Duodenal mucosa (tissue), 2 donors: Measurements from ENCODE around the gene TEX22.

Experiments
- H3K27ac ChIP-seq: one replicate; pipeline ENCODE4 v1.7.0; 2013; ENCODE audit warnings: low read depth, low read length
- H3K27me3 ChIP-seq, 2 donors: one replicate each; pipeline ENCODE4 v1.7.0; 2013; ENCODE audit warnings: low read length in 2 of 2, control low read depth in 1 of 2; ENCODE audit not compliant: insufficient read depth in 2 of 2, control insufficient read depth in 1 of 2
- H3K36me3 ChIP-seq, 2 donors: one replicate each; pipeline ENCODE4 v1.7.0; 2013; ENCODE audit warnings: low read length in 2 of 2, control low read depth in 1 of 2; ENCODE audit not compliant: insufficient read depth in 2 of 2, control insufficient read depth in 1 of 2
- H3K4me1 ChIP-seq, 2 donors: one replicate each; pipeline ENCODE4 v1.7.0; 2013; ENCODE audit warnings: low read length in 2 of 2, control low read depth in 1 of 2; ENCODE audit not compliant: insufficient read depth in 2 of 2, control insufficient read depth in 1 of 2
- H3K4me3 ChIP-seq, 2 donors: one replicate each; pipeline ENCODE4 v1.7.0; 2013; ENCODE audit warnings: low read length in 2 of 2, low read depth in 1 of 2
- H3K9ac ChIP-seq, 2 donors: one replicate each; pipeline ENCODE4 v1.7.0; 2013; ENCODE audit warnings: low read length in 2 of 2, low read depth in 1 of 2
- H3K9me3 ChIP-seq, 2 donors: one replicate each; pipeline ENCODE4 v1.7.0; 2013; ENCODE audit warnings: low read length in 2 of 2, control low read depth in 1 of 2; ENCODE audit not compliant: control insufficient read depth in 1 of 2

Gene TEX22

DNA sequence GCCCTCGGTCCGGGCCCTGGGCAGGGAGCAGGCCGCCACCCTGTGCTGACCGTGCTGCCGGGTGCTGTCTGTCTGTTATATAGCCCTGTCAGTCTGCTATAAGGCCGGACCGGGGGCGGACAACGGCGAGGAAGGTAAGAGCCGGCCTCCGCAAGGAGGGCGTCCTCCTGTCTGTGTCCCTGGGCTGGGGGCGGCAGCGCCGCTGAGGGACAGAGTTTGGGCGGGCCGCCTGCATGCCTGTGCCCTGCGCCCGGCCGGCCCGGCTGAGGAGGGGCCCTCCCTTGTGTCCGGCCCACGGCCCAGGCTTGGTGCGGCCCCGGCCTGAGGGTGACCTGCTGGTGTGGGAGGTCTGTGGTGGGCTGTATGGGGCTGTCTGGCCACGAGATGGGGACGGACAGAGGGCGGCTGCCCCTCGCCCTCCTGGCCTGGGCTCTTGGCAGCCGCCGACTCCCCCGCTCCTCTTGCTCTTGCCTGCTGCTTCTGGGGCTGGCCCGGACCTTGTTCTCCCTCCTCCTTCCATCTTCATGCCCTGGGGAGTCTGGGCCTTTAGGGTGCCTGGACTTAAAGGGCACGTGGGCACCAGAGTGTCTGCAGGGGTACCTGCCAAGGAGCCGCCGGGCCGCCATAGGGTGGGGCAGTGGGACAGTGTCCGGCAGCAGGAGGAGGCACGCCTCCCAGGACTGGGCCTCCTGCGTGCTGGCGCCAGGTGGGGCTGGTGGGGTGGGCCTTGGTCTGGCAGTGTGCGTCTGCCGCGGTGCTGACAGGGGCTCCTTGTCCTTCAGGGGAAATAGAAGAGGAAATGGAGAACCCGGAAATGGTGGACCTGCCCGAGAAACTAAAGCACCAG lies 51.2 kb downstream of the TEX22 start:
- H3K9ac ChIP-seq, result no peak overlapping the region
- no peaks in the 10 kb centered on the region for H3K4me1 ChIP-seq
- H3K9me3 ChIP-seq, result no peaks in the 10 kb centered on the region
- no peak overlapping the region for H3K4me3 ChIP-seq
- no peak overlapping the region for H3K27ac ChIP-seq
- peaks cover 0 to 36% of the 10 kb centered on the region in 2 donors for H3K36me3 ChIP-seq
- H3K27me3 ChIP-seq, result no peaks in the 10 kb centered on the region

DNA sequence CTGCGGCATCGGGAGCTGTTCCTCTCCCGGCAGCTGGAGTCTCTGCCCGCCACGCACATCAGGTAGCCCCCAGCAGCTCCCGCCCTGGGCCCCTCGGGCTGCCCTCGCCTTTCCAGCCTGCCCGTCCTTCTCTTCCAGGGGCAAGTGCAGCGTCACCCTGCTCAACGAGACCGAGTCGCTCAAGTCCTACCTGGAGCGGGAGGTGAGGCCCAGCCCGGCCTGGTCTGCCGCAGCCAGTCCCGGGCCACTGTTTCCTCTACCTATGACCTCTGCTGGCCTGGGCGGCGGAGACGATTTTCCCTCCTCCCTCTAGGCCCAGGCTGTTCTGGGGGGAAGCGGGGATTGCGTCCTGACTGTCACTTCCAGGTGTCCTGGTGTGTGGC lies 51.8 kb downstream of the TEX22 start:
- no peak overlapping the region for H3K9ac ChIP-seq
- H3K27ac ChIP-seq, result no peak overlapping the region
- no peaks in the 10 kb centered on the region for H3K4me1 ChIP-seq
- no peak overlapping the region for H3K4me3 ChIP-seq
- H3K27me3 ChIP-seq, result no peaks in the 10 kb centered on the region
- H3K36me3 ChIP-seq, result peaks cover 0 to 38% of the 10 kb centered on the region in 2 donors
- H3K9me3 ChIP-seq, result no peaks in the 10 kb centered on the region

DNA sequence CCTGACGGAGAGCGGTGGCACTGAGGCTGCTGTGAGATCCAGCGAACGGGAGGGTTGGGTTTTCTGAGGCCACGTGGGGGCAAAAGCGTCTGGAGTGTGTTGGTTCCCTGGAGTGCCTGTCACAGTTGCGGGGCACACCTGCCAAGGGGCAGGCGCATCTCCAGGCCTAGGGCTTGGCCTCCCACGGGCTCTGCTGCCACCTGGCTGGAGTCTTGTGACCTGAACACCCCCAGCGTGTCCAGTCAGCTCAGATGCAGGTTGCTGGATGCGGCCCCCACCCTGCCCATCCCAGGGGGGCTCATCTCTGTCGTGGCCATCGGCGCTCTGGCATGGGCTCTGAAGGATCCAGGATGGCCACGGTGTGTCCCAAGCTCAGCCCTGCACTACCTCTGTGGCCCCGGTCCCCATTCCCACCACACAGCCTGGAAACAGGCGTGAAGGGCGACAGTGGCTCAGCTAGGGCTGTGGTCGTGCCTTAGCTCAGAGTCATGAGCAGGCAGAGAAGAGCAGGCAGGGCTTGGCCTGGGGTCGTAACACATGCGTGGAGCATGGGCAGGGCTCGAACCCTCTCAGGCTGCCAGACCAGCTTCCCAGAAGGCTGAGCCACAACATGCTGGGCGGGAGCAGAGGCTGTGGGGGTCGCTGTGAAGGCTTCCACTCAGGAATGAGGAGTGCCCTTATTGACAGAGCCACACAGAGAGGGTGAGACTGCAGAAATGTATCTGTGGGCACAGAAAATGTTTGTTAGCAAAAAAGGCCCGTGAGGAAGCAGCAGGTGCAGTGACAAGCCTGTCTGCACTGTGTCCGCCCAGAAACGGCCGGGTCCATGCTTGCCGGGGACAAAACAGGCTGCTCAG lies 52.8 kb downstream of the TEX22 start:
- Histone ChIP-seq H3K36me3 (peaks cover 0 to 47% of the 10 kb centered on the region in 2 donors), H3K4me3 (no peak overlapping the region), H3K9me3 (no peaks in the 10 kb centered on the region), H3K27ac (no peak overlapping the region), H3K27me3 (no peaks in the 10 kb centered on the region), H3K4me1 (no peaks in the 10 kb centered on the region), H3K9ac (no peak overlapping the region)

DNA sequence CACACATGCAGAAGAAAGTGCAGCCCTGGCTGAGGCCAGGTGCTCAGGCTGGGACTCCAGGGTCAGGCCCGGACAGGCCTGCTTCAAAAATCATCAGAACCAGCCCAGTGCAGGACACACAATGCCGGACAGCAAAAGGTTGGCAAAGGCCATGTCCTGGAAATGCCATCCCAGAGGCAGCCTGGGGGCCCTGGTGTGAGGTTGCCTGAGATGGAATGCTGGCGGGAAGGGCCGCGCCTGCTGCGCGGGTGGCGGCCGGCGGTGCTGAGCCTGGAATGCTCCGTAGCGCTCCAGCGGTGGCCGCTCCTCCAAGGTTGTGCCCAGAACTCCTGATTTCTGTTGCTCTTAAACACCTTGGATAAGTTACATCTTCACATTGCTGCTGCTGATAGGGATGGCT lies 54.6 kb downstream of the TEX22 start:
- Histone ChIP-seq H3K4me3 (no peak overlapping the region), H3K9ac (no peak overlapping the region), H3K27ac (no peak overlapping the region), H3K4me1 (no peaks in the 10 kb centered on the region), H3K27me3 (no peaks in the 10 kb centered on the region), H3K9me3 (no peaks in the 10 kb centered on the region), H3K36me3 (peaks cover 0 to 54% of the 10 kb centered on the region in 2 donors)

DNA sequence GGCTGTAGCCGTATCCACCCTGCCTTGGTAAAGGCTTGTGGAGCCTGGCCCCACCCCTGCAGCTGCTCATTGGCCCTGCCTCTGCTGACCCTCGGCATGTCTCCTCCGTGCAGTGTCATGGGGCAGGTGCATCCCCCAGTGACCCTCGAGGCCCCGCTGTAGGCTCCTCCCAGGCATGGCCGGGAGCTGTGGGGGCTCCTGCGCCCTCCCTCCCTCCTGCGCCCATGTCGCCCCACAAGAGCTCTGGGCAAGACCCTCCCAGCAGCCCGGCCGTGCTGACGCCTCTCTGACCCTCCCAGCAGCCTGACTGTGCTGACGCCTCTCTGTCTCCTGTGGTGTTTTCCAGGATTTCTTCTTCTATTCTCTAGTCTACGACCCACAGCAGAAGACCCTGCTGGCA lies 55.5 kb downstream of the TEX22 start:
- H3K4me1 ChIP-seq, result no peaks in the 10 kb centered on the region

DNA sequence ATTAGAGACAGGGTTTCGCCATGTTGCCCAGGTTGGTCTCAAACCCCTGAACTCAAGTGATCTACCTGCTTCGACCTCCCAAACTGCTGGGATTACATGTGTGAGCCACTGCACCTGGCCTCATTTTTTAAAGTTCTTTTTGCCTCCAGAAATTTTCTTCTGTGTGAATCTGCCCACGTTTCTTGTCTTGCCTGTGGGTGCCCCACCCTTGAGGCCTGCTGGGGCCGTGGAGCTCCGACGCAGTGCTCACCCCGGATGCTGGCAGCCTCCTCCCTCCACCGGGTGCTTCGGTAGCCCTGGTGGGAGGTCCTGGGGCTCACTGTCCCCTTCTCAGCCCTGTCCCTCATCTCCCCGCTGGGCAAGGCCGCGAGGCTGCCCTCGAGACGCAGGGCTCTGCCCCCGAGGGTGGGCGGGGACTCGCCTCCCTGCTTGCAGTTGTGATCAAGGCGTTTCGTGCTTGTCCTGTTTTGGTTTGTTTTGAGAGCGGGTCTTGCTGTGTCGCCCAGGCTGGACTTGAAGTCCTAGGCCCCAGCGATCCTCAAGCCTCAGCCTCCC lies 56.8 kb downstream of the TEX22 start:
- Histone ChIP-seq H3K9ac (no peak overlapping the region), H3K27ac (no peak overlapping the region), H3K36me3 (peaks cover 0 to 58% of the 10 kb centered on the region in 2 donors), H3K9me3 (no peaks in the 10 kb centered on the region), H3K4me3 (no peak overlapping the region), H3K4me1 (no peaks in the 10 kb centered on the region), H3K27me3 (no peaks in the 10 kb centered on the region)

More for the DNA sequence above, 55.5 kb downstream of the TEX22 start:
- Histone ChIP-seq H3K9ac (no peak overlapping the region), H3K36me3 (peaks cover 0 to 57% of the 10 kb centered on the region in 2 donors), H3K27me3 (no peaks in the 10 kb centered on the region), H3K4me3 (no peak overlapping the region), H3K27ac (no peak overlapping the region), H3K9me3 (no peaks in the 10 kb centered on the region)

DNA sequence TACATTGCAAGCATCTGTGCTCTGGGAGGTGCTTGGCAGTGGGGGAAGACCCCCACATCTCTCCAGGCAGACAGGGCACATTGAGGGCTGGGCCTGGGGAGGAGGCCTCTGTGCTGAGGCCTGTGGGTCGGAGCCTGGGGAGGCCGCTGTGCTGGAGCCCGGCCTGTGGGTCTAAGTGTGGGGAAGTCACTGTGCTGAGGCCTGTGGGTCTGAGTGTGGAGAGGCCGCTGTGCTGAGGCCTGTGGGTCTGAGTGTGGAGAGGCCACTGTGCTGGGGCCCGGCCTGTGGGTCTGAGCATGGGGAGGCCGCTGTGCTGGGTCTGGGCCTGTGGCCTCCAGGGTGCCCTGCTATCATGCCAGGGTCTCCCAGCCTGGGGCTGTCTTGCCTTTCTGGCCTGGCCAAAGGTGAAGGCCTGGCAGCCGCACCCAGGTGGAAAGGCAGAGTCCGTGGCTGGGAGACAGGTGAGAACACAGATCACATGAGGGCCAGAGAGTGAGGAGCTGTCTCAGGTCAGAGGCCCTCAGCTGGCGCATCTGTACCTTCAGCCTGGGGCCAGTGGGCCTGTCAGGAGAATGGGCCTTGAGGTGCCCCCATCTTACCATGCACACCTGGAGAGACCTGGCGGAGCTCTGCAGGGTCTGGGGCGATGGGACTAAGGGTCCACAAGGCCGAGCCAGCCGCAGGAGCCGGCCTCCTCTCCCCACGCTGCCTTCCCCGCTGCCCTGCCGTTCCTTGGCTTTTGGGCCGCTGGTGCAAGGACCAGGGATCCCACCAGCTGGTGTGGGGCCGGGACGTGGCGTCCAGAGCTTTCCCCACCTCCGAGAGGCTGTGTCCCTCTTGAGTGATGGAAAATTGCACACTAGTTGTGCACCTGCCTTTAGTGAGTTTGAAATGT lies 57.7 kb downstream of the TEX22 start:
- H3K4me3 ChIP-seq, result no peak overlapping the region
- H3K9ac ChIP-seq, result no peak overlapping the region
- H3K27me3 ChIP-seq, result no peaks in the 10 kb centered on the region
- no peaks in the 10 kb centered on the region for H3K9me3 ChIP-seq
- H3K27ac ChIP-seq, result no peak overlapping the region
- peaks cover 6 to 58% of the 10 kb centered on the region in 2 donors for H3K36me3 ChIP-seq
- no peaks in the 10 kb centered on the region for H3K4me1 ChIP-seq

DNA sequence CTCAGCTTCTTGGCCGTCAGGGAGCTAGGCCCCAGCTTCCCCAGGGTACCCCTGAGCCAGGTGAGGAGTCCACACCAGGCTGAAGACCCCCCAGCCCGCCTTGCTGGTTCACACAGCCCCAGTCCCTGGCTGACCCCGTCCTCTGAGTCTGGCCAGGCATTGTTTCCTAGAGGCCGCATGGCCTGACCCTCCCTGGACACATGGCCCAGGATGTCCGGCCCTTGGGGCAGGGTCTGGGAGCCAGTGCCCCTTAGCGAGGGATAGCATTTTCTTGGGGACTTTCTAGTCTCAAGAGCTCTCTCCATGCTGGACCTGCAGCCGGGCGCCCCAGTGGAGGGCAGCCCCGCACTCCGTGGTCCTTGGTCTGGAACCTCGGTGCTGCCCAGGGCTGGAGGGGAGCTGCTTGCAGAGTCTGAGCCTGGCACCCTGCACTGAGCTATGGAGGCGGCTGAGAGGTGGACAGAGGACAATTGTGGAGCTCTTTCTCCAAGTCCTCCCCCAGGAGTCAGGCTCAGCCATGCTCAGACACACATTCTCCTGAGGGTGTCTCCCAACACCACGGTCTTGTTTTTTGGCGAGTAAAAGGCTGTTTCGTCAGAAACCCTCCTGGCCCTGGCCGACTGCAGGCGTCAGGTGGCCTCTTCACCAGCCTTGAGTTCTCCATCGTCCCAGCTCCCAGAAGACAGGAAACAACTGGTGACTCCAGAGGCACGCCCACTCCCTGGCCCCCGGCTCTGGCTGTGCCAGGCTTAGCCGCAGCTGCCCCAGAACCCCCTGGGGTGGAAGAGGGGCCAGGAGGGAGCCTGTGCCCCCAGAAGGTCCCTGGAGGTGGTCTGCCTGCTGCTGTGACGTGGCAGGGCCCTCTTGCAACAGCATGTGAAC lies 58.6 kb downstream of the TEX22 start:
- H3K4me1 ChIP-seq, result no peaks in the 10 kb centered on the region
- no peaks in the 10 kb centered on the region for H3K27me3 ChIP-seq
- H3K36me3 ChIP-seq, result peaks cover 8 to 58% of the 10 kb centered on the region in 2 donors
- H3K4me3 ChIP-seq, result no peak overlapping the region
- no peaks in the 10 kb centered on the region for H3K9me3 ChIP-seq
- H3K27ac ChIP-seq, result no peak overlapping the region
- H3K9ac ChIP-seq, result no peak overlapping the region

DNA sequence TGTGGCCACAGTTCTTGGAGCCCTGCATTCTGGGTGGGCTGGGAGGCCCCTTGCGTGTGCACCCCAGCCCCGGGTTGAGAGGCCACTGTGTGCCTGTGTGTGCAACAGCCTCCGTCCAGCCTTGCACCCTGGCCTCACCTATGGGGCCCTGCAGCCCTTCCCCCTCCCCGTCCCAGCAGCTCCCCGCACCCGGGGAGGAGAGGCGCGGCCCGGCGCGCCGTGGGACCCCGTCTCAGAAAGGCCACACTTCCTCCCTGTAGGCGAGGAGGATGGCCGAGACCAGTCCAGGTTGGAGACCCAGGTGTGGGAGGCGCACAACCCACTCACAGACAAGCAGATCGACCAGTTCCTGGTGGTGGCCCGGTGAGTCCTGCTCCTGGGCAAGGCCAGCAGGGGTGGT lies 59.7 kb downstream of the TEX22 start:
- H3K36me3 ChIP-seq, result peaks cover 8 to 51% of the 10 kb centered on the region in 2 donors
- no peaks in the 10 kb centered on the region for H3K9me3 ChIP-seq
- H3K27me3 ChIP-seq, result no peaks in the 10 kb centered on the region
- no peak overlapping the region for H3K27ac ChIP-seq
- H3K4me1 ChIP-seq, result no peaks in the 10 kb centered on the region
- H3K4me3 ChIP-seq, result no peak overlapping the region
- H3K9ac ChIP-seq, result no peak overlapping the region
